OCI-LY7 (cell line): ENCODE data around the gene PDK2. TPM values are rescaled to one million over a fixed set of nuclear protein-coding genes. Genes with fewer than 3 reads are reported as not detected.

Experiments
- BruUV-seq: library from RNA; stranded (reverse); fragments of 400-500 nt; replicated peaks from 2 replicates; lab custom pipeline; 2021; lab: Mats Ljungman, UMichigan
- CTCF ChIA-PET: fragments of 300-600 bp; sonication (Branson Sonifier 250); formaldehyde crosslinking; loops from one replicate; lab custom pipeline; 2022; ENCODE audit warnings: antibody characterized with exemption; ENCODE audit not compliant: unreplicated experiment; lab: Charles Lee
- POLR2A ChIA-PET: fragments of 300-600 bp; sonication (Branson Sonifier 250); formaldehyde crosslinking; loops from one replicate; lab custom pipeline; 2022; ENCODE audit warnings: antibody characterized with exemption; lab: Charles Lee
- DNase-seq: peaks from one replicate; pipeline ENCODE4 v3.0.0-alpha.2; 2015; ENCODE audit warnings: low spot score
- H2AFZ ChIP-seq: fragments of 200-600 bp; sonication (generic), shearing (Covaris generic); 2 replicates; pipeline ENCODE4 v1.6.1; 2014; ENCODE audit warnings: mild to moderate bottlenecking, antibody characterized with exemption, low read length, moderate library complexity
- H3K27ac ChIP-seq: fragments of 200-600 bp; sonication (generic); 2 replicates; pipeline ENCODE4 v1.5.1; 2014; ENCODE audit warnings: mixed run types, low read depth, mild to moderate bottlenecking, moderate library complexity, low read length, inconsistent platforms; ENCODE audit not compliant: poor library complexity, severe bottlenecking
- H3K36me3 ChIP-seq: fragments of 200-600 bp; sonication (generic); 2 replicates; pipeline ENCODE4 v1.6.1; 2014; ENCODE audit warnings: mild to moderate bottlenecking, antibody characterized with exemption, low read length, moderate library complexity, mixed read lengths; ENCODE audit not compliant: insufficient read depth
- H3K4me1 ChIP-seq: fragments of 200-600 bp; sonication (generic); 2 replicates; pipeline ENCODE4 v1.5.1; 2014; ENCODE audit warnings: mild to moderate bottlenecking, low read length; ENCODE audit not compliant: insufficient read depth, poor library complexity, severe bottlenecking
- H3K4me2 ChIP-seq: fragments of 200-600 bp; sonication (generic); 2 replicates; pipeline ENCODE4 v1.6.1; 2014; ENCODE audit warnings: mild to moderate bottlenecking, low read length
- H3K4me3 ChIP-seq: fragments of 200-600 bp; sonication (generic); 2 replicates; pipeline ENCODE4 v1.5.1; 2014; ENCODE audit warnings: mild to moderate bottlenecking, low read depth, low read length; ENCODE audit not compliant: poor library complexity, severe bottlenecking
- H3K79me2 ChIP-seq: fragments of 200-600 bp; sonication (generic); 2 replicates; pipeline ENCODE4 v1.6.1; 2016; ENCODE audit warnings: low read depth, mild to moderate bottlenecking, low read length, moderate library complexity, mixed read lengths; ENCODE audit not compliant: insufficient read depth
- H3K9me2 ChIP-seq: fragments of 200-600 bp; sonication (generic); 2 replicates; pipeline ENCODE4 v1.6.1; 2016; ENCODE audit warnings: mild to moderate bottlenecking, low read length, mixed read lengths; ENCODE audit not compliant: insufficient read depth
- H3K9me3 ChIP-seq: fragments of 200-600 bp; sonication (generic); 2 replicates; pipeline ENCODE4 v1.6.1; 2014; ENCODE audit warnings: mild to moderate bottlenecking, mixed run types, low read length, mixed read lengths
- H4K20me1 ChIP-seq: fragments of 200-600 bp; sonication (generic); 2 replicates; pipeline ENCODE4 v1.6.1; 2014; ENCODE audit warnings: mild to moderate bottlenecking, antibody characterized with exemption, low read length, moderate library complexity, mixed read lengths; ENCODE audit not compliant: insufficient read depth
- CTCF ChIP-seq: fragments of 200-600 bp; sonication (generic); conservative IDR thresholded peaks from 2 replicates; pipeline ENCODE4 v1.5.1; 2014; ENCODE audit warnings: mild to moderate bottlenecking, antibody characterized with exemption, low read length, moderate library complexity, mixed read lengths
- EZH2phosphoT487 ChIP-seq: fragments of 200-600 bp; sonication (generic); IDR thresholded peaks from 2 replicates; pipeline ENCODE4 v1.6.1; 2018; ENCODE audit warnings: low read depth, borderline replicate concordance, mild to moderate bottlenecking, mixed run types, antibody characterized with exemption, low read length, moderate library complexity, mixed read lengths
- intact Hi-C: fragments of 100-400 bp; cut with micrococcal nuclease; formaldehyde crosslinking; loops from one replicate; pipeline ENCODE4 v1.10.0; 2022; ENCODE audit not compliant: unreplicated experiment
- total RNA-seq, 2 experiments: library from RNA; depleted of rRNA in 1 of 2; stranded (reverse); fragments of >200 nt in 1 of 2; shearing (Covaris generic) in 1 of 2; gene quantifications; 2 replicates each; pipeline ENCODE4 v1.2.3, GENCODE V29; 2014 to 2022

The PDK2 gene
- total RNA-seq, 2 experiments from 2014 or later, result 21.8 to 27.7 TPM

DNA sequence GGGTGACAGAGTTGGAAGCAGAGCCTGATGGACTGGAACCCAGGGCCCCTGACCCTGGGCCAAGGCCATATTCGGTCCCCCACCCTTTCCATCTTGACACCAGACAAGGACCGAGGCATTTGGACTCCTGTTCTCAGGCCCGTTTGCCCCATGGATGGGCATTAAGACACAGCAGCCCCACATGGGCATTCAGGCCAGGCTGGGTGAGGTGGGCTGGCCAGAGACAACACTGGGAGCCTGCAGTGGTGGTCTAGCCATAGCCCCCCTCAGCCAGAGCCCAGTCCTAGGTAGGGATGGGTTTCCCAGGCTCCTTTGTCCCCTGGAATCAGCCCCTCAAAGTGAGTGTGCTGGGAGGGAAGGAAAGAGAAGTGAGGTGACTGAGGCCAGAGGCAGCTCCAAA is 1.6 kb downstream of the PDK2 start:
- Histone ChIP-seq H3K9me2 (no peaks in the 10 kb centered on the region), H2AFZ (no peak overlapping the region), H3K79me2 (no peaks in the 10 kb centered on the region), H3K4me2 (peak overlapping the region; percentile 87; the same call in 1 of the 2 replicates), H3K9me3 (no peaks in the 10 kb centered on the region), H3K4me3 (peak overlapping the region; percentile 94), H3K4me1 (peaks cover 20% of the 10 kb centered on the region), H3K36me3 (no peaks in the 10 kb centered on the region), H4K20me1 (no peaks in the 10 kb centered on the region), H3K27ac (no peak overlapping the region)
- intact Hi-C loops, result no loop called here
- ChIA-PET POLR2A (no interaction called here), CTCF (no interaction called here)
- no peak for DNase-seq
- TF ChIP-seq EZH2phosphoT487, result no peak
- TF ChIP-seq CTCF, result no peak
- BruUV-seq, result no TSS peak

DNA sequence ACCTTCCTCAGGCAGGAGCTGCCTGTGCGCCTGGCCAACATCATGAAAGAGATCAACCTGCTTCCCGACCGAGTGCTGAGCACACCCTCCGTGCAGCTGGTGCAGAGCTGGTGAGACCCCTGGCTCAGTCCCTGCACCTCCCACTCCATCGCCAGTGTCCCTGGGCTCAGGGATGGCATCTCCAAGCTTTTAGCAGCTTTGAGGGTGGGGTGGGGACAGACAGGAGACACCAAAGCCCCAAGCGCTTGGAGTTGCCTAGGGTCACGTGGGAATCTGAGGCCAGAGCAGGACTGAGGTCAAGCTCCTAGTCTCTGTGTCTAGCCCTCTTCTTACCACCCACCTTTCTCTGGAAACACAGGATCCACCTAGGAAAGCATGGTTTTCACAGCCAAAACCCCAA is 2.3 kb downstream of the PDK2 start:
- Histone ChIP-seq H4K20me1 (no peaks in the 10 kb centered on the region), H3K36me3 (no peaks in the 10 kb centered on the region), H3K9me3 (no peaks in the 10 kb centered on the region), H3K9me2 (no peaks in the 10 kb centered on the region), H3K4me1 (peaks cover 20% of the 10 kb centered on the region), H3K27ac (no peak overlapping the region), H2AFZ (no peak overlapping the region), H3K4me3 (no peak overlapping the region), H3K4me2 (no peak overlapping the region), H3K79me2 (no peaks in the 10 kb centered on the region)
- ChIA-PET CTCF (no interaction called here), POLR2A (no interaction called here)
- intact Hi-C loops, result no loop called here
- no peak for TF ChIP-seq CTCF
- TF ChIP-seq EZH2phosphoT487, result no peak
- no peak for DNase-seq
- BruUV-seq, result no TSS peak

DNA sequence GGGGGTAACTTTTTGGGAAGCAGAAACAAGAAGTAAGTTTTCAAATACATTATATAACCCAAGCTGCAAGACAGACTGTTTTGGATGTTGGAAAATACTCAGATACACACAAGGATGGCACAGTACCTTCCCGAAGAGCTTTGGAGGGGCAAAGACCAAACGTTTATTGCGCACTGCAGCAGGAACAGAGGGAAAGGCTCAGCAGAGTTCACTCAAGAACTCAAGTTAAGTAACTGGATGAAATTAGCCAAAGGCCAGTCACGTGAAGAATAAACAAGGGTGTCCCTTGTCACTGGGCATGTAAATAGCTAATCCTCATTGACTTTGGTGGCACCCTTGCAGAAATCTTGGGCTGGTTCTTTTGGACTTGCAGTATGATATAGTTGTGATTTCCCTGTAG is 2.8 kb downstream of the PDK2 start:
- BruUV-seq, result no TSS peak
- Histone ChIP-seq H3K79me2 (no peaks in the 10 kb centered on the region), H3K4me3 (no peak overlapping the region), H3K36me3 (no peaks in the 10 kb centered on the region), H3K27ac (no peak overlapping the region), H4K20me1 (no peaks in the 10 kb centered on the region), H3K9me3 (no peaks in the 10 kb centered on the region), H3K4me2 (no peak overlapping the region), H3K4me1 (peaks cover 20% of the 10 kb centered on the region), H2AFZ (no peak overlapping the region), H3K9me2 (no peaks in the 10 kb centered on the region)
- TF ChIP-seq EZH2phosphoT487 (no peak), CTCF (no peak)
- DNase-seq, result no peak
- ChIA-PET CTCF (no interaction called here), POLR2A (interaction anchor here (0.6 kb wide), 1 partner anchor 8 kb away, joined by 3 read pairs; no protein-coding TSS in a partner anchor)
- intact Hi-C loops, result no loop called here
